Mesothelial cell of epicardium (in vitro differentiated cells): ENCODE measurements around the gene KLHL12. TPM values are rescaled to one million over a fixed set of nuclear protein-coding genes. Genes with fewer than 3 reads are reported as not detected.
"Not testable (repeated sequence)": the region's sequence is repeated elsewhere in the genome, so short reads cannot be mapped to it uniquely, and the experiment has no call there.

Experiments
- DNase-seq, 2 experiments: peaks; one replicate each; pipeline ENCODE4 v3.0.0; 2021; ENCODE audit warnings: low spot score in 2 of 2; ENCODE audit not compliant: unreplicated experiment in 2 of 2
- H3K27ac Mint-ChIP-seq: 2 replicates; pipeline ENCODE4 v1.8.0; 2021; ENCODE audit warnings: mixed read lengths
- H3K27me3 Mint-ChIP-seq: 2 replicates; pipeline ENCODE4 v1.8.0; 2021; ENCODE audit warnings: low read depth, mixed read lengths
- H3K36me3 Mint-ChIP-seq: 2 replicates; pipeline ENCODE4 v1.8.0; 2021; ENCODE audit warnings: mixed read lengths
- H3K4me1 Mint-ChIP-seq: 2 replicates; pipeline ENCODE4 v1.8.0; 2021; ENCODE audit warnings: mixed read lengths
- H3K4me3 Mint-ChIP-seq: 2 replicates; pipeline ENCODE4 v1.8.0; 2021; ENCODE audit warnings: mild to moderate bottlenecking, moderate library complexity, mixed read lengths
- H3K9me3 Mint-ChIP-seq: 2 replicates; pipeline ENCODE4 v1.8.0; 2021; ENCODE audit warnings: mixed read lengths
- total RNA-seq: library from RNA; stranded (reverse); gene quantifications from 3 replicates; pipeline ENCODE4 v1.2.1, GENCODE V29; 2021
- TF ChIP-seq, protein P1 (sequence below): fragments of 200-600 bp; sonication (generic); IDR thresholded peaks from one replicate; pipeline ENCODE4 v1.5.0; 2021; ENCODE audit warnings: antibody characterized with exemption; ENCODE audit not compliant: unreplicated experiment

Gene KLHL12
- total RNA-seq, 1 donor from 2014 or later = 27.8 TPM

GRCh38 chr1:202938287-202938925 is 11.4 kb upstream of the KLHL12 start:
- H3K27ac Mint-ChIP-seq = no peak overlapping the region

GRCh38 chr1:202936409-202936808 is 9.4 kb upstream of the KLHL12 start:
- not testable (repeated sequence) for H3K36me3 Mint-ChIP-seq, H3K4me1 Mint-ChIP-seq, DNase-seq

More at GRCh38 chr1:202938287-202938925, 11.4 kb upstream of the KLHL12 start:
- no peak for DNase-seq
- H3K27me3 Mint-ChIP-seq = peaks cover 3% of the 10 kb centered on the region
- no peak overlapping the region for H3K4me3 Mint-ChIP-seq
- no peaks in the 10 kb centered on the region for H3K4me1 Mint-ChIP-seq
- H3K9me3 Mint-ChIP-seq = peaks cover 2% of the 10 kb centered on the region
- TF ChIP-seq, protein P1, sequence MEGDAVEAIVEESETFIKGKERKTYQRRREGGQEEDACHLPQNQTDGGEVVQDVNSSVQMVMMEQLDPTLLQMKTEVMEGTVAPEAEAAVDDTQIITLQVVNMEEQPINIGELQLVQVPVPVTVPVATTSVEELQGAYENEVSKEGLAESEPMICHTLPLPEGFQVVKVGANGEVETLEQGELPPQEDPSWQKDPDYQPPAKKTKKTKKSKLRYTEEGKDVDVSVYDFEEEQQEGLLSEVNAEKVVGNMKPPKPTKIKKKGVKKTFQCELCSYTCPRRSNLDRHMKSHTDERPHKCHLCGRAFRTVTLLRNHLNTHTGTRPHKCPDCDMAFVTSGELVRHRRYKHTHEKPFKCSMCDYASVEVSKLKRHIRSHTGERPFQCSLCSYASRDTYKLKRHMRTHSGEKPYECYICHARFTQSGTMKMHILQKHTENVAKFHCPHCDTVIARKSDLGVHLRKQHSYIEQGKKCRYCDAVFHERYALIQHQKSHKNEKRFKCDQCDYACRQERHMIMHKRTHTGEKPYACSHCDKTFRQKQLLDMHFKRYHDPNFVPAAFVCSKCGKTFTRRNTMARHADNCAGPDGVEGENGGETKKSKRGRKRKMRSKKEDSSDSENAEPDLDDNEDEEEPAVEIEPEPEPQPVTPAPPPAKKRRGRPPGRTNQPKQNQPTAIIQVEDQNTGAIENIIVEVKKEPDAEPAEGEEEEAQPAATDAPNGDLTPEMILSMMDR = no peak
- peaks cover 19% of the 10 kb centered on the region for H3K36me3 Mint-ChIP-seq

GRCh38 chr1:202935844-202936243 is 8.8 kb upstream of the KLHL12 start:
- Mint-ChIP-seq H3K9me3 (peaks cover 9% of the 10 kb centered on the region), H3K4me1 (no peaks in the 10 kb centered on the region), H3K4me3 (no peak overlapping the region), H3K36me3 (peaks cover 5% of the 10 kb centered on the region), H3K27ac (no peak overlapping the region), H3K27me3 (peaks cover 3% of the 10 kb centered on the region)
- TF ChIP-seq, protein P1 = no peak
- no peak for DNase-seq

More at GRCh38 chr1:202936409-202936808, 9.4 kb upstream of the KLHL12 start:
- not testable (repeated sequence) for H3K4me3 Mint-ChIP-seq, H3K9me3 Mint-ChIP-seq, H3K27ac Mint-ChIP-seq, H3K27me3 Mint-ChIP-seq

- no peak for DNase-seq
- H3K4me1 Mint-ChIP-seq = no peaks in the 10 kb centered on the region
- H3K9me3 Mint-ChIP-seq = peaks cover 9% of the 10 kb centered on the region
- no peak overlapping the region for H3K27ac Mint-ChIP-seq
- no peak overlapping the region for H3K4me3 Mint-ChIP-seq
- peaks cover 3% of the 10 kb centered on the region for H3K27me3 Mint-ChIP-seq
- peaks cover 2% of the 10 kb centered on the region for H3K36me3 Mint-ChIP-seq
- TF ChIP-seq, protein P1 = no peak
Observed at GRCh38 chr1:202934755-202935154, 7.7 kb upstream of the KLHL12 start.

GRCh38 chr1:202932476-202932875 is 5.4 kb upstream of the KLHL12 start:
- Mint-ChIP-seq H3K27ac (no peak overlapping the region), H3K9me3 (peaks cover 9% of the 10 kb centered on the region), H3K4me1 (no peaks in the 10 kb centered on the region), H3K4me3 (no peak overlapping the region), H3K36me3 (no peaks in the 10 kb centered on the region), H3K27me3 (peaks cover 3% of the 10 kb centered on the region)
- no peak for DNase-seq
- TF ChIP-seq, protein P1 = no peak

DNA sequence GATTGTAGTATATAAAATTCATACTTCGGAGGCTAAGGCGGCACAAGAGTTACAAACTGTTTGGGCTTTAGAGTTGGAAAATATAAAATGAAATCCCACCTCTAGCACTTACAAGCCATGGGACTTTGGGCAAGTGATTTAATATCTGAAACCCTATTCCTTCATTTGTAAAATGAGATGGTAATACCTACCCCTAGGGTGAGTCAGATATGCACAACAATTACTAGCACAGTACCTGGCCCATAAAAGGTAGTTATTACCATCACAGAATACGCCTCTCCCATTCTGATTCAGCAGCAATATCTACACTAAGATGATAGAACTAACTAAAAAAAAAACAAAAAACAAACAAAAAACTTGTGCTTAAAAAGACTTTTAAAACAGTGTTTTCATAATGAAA is 3.5 kb downstream of the KLHL12 start:
- TF ChIP-seq, protein P1 = no peak
- DNase-seq = no peak
- Mint-ChIP-seq H3K27me3 (no peaks in the 10 kb centered on the region), H3K4me3 (no peak overlapping the region), H3K27ac (no peak overlapping the region), H3K4me1 (peaks cover 6% of the 10 kb centered on the region), H3K36me3 (peaks cover 11% of the 10 kb centered on the region), H3K9me3 (no peaks in the 10 kb centered on the region)
